ENCODE measurements around the gene ZNF512.

DNA sequence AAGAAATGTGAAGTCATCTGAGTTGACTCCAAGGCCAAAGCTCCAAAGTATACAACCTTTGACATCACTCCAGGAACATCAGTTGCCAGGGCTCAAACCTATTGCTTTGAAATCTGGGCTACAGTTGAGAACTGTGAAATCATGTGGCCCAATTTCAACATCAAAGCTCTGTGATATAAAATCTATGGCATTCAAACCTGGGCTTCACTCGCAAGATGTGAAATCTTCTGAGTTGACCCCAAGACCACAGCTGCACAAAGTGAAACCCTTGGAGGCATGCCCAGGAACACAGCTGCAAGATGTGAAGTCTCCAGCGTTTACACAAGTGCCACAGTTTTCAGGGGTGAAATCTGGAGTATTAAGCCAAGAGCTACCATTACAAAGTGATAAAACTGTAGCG lies 9.4 kb upstream of the ZNF512 start:
- TF ChIP-seq, protein P1, sequence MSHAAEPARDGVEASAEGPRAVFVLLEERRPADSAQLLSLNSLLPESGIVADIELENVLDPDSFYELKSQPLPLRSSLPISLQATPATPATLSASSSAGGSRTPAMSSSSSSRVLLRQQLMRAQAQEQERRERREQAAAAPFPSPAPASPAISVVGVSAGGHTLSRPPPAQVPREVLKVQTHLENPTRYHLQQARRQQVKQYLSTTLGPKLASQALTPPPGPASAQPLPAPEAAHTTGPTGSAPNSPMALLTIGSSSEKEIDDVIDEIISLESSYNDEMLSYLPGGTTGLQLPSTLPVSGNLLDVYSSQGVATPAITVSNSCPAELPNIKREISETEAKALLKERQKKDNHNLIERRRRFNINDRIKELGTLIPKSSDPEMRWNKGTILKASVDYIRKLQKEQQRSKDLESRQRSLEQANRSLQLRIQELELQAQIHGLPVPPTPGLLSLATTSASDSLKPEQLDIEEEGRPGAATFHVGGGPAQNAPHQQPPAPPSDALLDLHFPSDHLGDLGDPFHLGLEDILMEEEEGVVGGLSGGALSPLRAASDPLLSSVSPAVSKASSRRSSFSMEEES (CRISPR knock-in tag; IDR thresholded peaks at IDR 0.05) = no peak
- TF ChIP-seq, protein P2, sequence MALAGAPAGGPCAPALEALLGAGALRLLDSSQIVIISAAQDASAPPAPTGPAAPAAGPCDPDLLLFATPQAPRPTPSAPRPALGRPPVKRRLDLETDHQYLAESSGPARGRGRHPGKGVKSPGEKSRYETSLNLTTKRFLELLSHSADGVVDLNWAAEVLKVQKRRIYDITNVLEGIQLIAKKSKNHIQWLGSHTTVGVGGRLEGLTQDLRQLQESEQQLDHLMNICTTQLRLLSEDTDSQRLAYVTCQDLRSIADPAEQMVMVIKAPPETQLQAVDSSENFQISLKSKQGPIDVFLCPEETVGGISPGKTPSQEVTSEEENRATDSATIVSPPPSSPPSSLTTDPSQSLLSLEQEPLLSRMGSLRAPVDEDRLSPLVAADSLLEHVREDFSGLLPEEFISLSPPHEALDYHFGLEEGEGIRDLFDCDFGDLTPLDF (CRISPR knock-in tag; IDR thresholded peaks at IDR 0.05) = no peak
- no peak for TF ChIP-seq HINFP (CRISPR knock-in tag; IDR thresholded peaks at IDR 0.05; ENCODE audit: low read depth)
- no peak for TF ChIP-seq CAMTA2 (CRISPR knock-in tag; IDR thresholded peaks at IDR 0.05; ENCODE audit: borderline replicate concordance)
- TF ChIP-seq, protein P3, sequence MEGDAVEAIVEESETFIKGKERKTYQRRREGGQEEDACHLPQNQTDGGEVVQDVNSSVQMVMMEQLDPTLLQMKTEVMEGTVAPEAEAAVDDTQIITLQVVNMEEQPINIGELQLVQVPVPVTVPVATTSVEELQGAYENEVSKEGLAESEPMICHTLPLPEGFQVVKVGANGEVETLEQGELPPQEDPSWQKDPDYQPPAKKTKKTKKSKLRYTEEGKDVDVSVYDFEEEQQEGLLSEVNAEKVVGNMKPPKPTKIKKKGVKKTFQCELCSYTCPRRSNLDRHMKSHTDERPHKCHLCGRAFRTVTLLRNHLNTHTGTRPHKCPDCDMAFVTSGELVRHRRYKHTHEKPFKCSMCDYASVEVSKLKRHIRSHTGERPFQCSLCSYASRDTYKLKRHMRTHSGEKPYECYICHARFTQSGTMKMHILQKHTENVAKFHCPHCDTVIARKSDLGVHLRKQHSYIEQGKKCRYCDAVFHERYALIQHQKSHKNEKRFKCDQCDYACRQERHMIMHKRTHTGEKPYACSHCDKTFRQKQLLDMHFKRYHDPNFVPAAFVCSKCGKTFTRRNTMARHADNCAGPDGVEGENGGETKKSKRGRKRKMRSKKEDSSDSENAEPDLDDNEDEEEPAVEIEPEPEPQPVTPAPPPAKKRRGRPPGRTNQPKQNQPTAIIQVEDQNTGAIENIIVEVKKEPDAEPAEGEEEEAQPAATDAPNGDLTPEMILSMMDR (CRISPR knock-in tag; IDR thresholded peaks at IDR 0.05) = no peak
- no peak for TF ChIP-seq ZBTB25 (CRISPR knock-in tag; IDR thresholded peaks at IDR 0.05)
- no peak for TF ChIP-seq ZSCAN5A (CRISPR knock-in tag; IDR thresholded peaks at IDR 0.05; ENCODE audit: borderline replicate concordance)
- no peak for TF ChIP-seq MED13 (CRISPR knock-in tag; IDR thresholded peaks at IDR 0.05)
- no peak for TF ChIP-seq FOSL1 (CRISPR knock-in tag; IDR thresholded peaks at IDR 0.05; ENCODE audit: borderline replicate concordance)
- TF ChIP-seq SIN3A (IDR thresholded peaks at IDR 0.05; ENCODE audit: borderline replicate concordance, low read depth, low read length) = no peak
- TF ChIP-seq, protein P4, sequence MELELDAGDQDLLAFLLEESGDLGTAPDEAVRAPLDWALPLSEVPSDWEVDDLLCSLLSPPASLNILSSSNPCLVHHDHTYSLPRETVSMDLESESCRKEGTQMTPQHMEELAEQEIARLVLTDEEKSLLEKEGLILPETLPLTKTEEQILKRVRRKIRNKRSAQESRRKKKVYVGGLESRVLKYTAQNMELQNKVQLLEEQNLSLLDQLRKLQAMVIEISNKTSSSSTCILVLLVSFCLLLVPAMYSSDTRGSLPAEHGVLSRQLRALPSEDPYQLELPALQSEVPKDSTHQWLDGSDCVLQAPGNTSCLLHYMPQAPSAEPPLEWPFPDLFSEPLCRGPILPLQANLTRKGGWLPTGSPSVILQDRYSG (CRISPR knock-in tag; IDR thresholded peaks at IDR 0.05) = no peak
